HepG2 (cell line): ENCODE data around the gene EGFR. TPM values are rescaled to one million over a fixed set of nuclear protein-coding genes. Genes with fewer than 3 reads are reported as not detected.

Source experiments
- ATAC-seq: fragments of 200-7000 bp; cut with Tn5 transposase; 3 replicates; pipeline ENCODE4 v1.9.1; 2020; ENCODE audit warnings: mild to moderate bottlenecking, moderate library complexity
- BruUV-seq: library from RNA; stranded (reverse); fragments of 400-500 nt; replicated peaks from 2 replicates; lab custom pipeline; 2021; lab: Mats Ljungman, UMichigan
- CTCF ChIA-PET: fragments of 300-600 bp; formaldehyde crosslinking; extraction: SDS; loops from one replicate; lab custom pipeline; 2021; ENCODE audit warnings: low total read pairs, inconsistent platforms, low intra/inter-chr PET ratio; lab: Yijun Ruan, JAX
- POLR2A ChIA-PET: fragments of 350-600 bp; sonication (Branson Sonifier 250); formaldehyde crosslinking; loops from one replicate; lab custom pipeline; 2020; ENCODE audit warnings: antibody characterized with exemption, inconsistent platforms; lab: Yijun Ruan, JAX
- DNase-seq: peaks from one replicate; pipeline ENCODE4 v3.0.0-alpha.2; 2015; ENCODE audit warnings: low spot score
- FAIRE-seq: peaks from 3 replicates; lab custom pipeline; 2011; peaks lifted over from hg19 to GRCh38; lab: Jason Lieb, UNC
- H2AFZ ChIP-seq: one replicate; pipeline ENCODE4 v1.6.1; 2011; ENCODE audit warnings: low read length, inconsistent platforms
- H3K27ac ChIP-seq: fragments of 300-600 bp; 3 replicates; pipeline ENCODE4 v1.8.0; 2011; ENCODE audit warnings: mixed run types, mild to moderate bottlenecking, mixed read lengths, low read length, inconsistent platforms; ENCODE audit not compliant: insufficient read depth; ENCODE audit errors: extremely low read length
- H3K27me3 ChIP-seq, 2 experiments: fragments of 200-600 bp in 1 of 2; 2 replicates in 1 of 2; 3 replicates in 1 of 2; pipeline versions ENCODE4 v1.6.0 to v1.8.0; 2011; ENCODE audit warnings: low read length in 2 of 2, mild to moderate bottlenecking in 2 of 2, moderate library complexity in 2 of 2, inconsistent platforms in 1 of 2; ENCODE audit not compliant: insufficient read depth in 2 of 2, control insufficient read depth in 1 of 2
- H3K36me3 ChIP-seq, 2 experiments: fragments of 200-600 bp in 1 of 2; replicated peaks in 1 of 2; 2 replicates in 1 of 2; 3 replicates in 1 of 2; pipeline versions ENCODE4 v1.5.1 to v1.8.0; 2011; ENCODE audit warnings: low read length in 2 of 2, inconsistent platforms in 1 of 2; ENCODE audit not compliant: insufficient read depth in 2 of 2, control insufficient read depth in 1 of 2
- H3K4me1 ChIP-seq: 2 replicates; pipeline ENCODE4 v1.5.1; 2012; ENCODE audit warnings: low read length, inconsistent platforms; ENCODE audit not compliant: insufficient read depth
- H3K4me2 ChIP-seq: 2 replicates; pipeline ENCODE4 v1.6.0; 2011; ENCODE audit warnings: low read depth, low read length, inconsistent platforms
- H3K4me3 ChIP-seq, 3 experiments: fragments of 200-600 bp in 1 of 3; sonication (generic), shearing (Covaris generic) in 1 of 3; replicated peaks in 1 of 3; 2 replicates each; pipeline ENCODE4 v1.5.1; 2011 to 2016; ENCODE audit warnings: low read length in 3 of 3, inconsistent platforms in 2 of 3, low read depth in 2 of 3, mild to moderate bottlenecking in 2 of 3, control low read depth in 1 of 3, mixed read lengths in 1 of 3; ENCODE audit not compliant: insufficient read depth in 1 of 3
- H3K79me2 ChIP-seq: one replicate; pipeline ENCODE4 v1.6.1; 2011; ENCODE audit warnings: low read length, inconsistent platforms; ENCODE audit not compliant: insufficient read depth
- H3K9ac ChIP-seq: 2 replicates; pipeline ENCODE4 v1.6.0; 2011; ENCODE audit warnings: mild to moderate bottlenecking, low read depth, low read length, inconsistent platforms; ENCODE audit not compliant: insufficient read depth
- H3K9me3 ChIP-seq: 2 replicates; pipeline ENCODE4 v1.5.1; 2012; ENCODE audit warnings: mild to moderate bottlenecking, low read length
- H4K20me1 ChIP-seq: 2 replicates; pipeline ENCODE4 v1.6.0; 2011; ENCODE audit warnings: inconsistent platforms, mild to moderate bottlenecking, low read length, moderate library complexity; ENCODE audit not compliant: insufficient read depth
- ATM ChIP-seq: fragments of 450-650 bp; IDR thresholded peaks from 2 replicates; pipeline ENCODE4 v1.7.1; 2017; ENCODE audit warnings: mild to moderate bottlenecking, borderline replicate concordance
- HOXA9 ChIP-seq: sonication (generic); formaldehyde crosslinking; IDR thresholded peaks from 2 replicates; pipeline ENCODE4 v1.8.1; 2022; ENCODE audit warnings: missing genetic modification reagents, mild to moderate bottlenecking, moderate library complexity, borderline replicate concordance
- KDM6A ChIP-seq: IDR thresholded peaks from 2 replicates; pipeline ENCODE4 v1.6.1; 2016; ENCODE audit warnings: low read depth
- TCF7 ChIP-seq: sonication (generic); IDR thresholded peaks from 2 replicates; pipeline ENCODE4 v1.6.1; 2016; ENCODE audit warnings: antibody characterized with exemption, low read depth
- ZFP36 ChIP-seq: fragments of 150-350 bp; IDR thresholded peaks from 2 replicates; pipeline ENCODE4 v1.6.1; 2018; ENCODE audit warnings: borderline replicate concordance, low read length, low read depth; ENCODE audit not compliant: partially characterized antibody
- ZNF382 ChIP-seq: sonication (generic); formaldehyde crosslinking; IDR thresholded peaks from 2 replicates; pipeline ENCODE4 v1.5.0; 2020; ENCODE audit warnings: missing genetic modification reagents, mild to moderate bottlenecking, borderline replicate concordance
- ZNF432 ChIP-seq: sonication (generic); formaldehyde crosslinking; IDR thresholded peaks from 2 replicates; pipeline ENCODE4 v1.5.0; 2020; ENCODE audit warnings: missing genetic modification reagents, mild to moderate bottlenecking, borderline replicate concordance
- ZNF556 ChIP-seq: sonication (generic); formaldehyde crosslinking; IDR thresholded peaks from 2 replicates; pipeline ENCODE4 v1.4.0; 2020; ENCODE audit warnings: mild to moderate bottlenecking, missing genetic modification reagents, borderline replicate concordance
- ZNF567 ChIP-seq: sonication (generic); formaldehyde crosslinking; IDR thresholded peaks from 2 replicates; pipeline ENCODE4 v1.8.1; 2023; ENCODE audit warnings: mild to moderate bottlenecking, missing genetic modification reagents, borderline replicate concordance
- ZNF629 ChIP-seq: sonication (generic); formaldehyde crosslinking; conservative IDR thresholded peaks from 2 replicates; pipeline ENCODE4 v1.5.0; 2020; ENCODE audit warnings: missing genetic modification reagents
- WGBS: methylation state at CpG from one replicate; pipeline ENCODE4 v1.1.6; 2017; ENCODE audit warnings: low lambda C conversion rate; 5-methylcytosine and 5-hydroxymethylcytosine counted together
- in situ Hi-C: cut with HindIII; loops from 2 replicates; pipeline ENCODE4 v1.10.0; 2017; ENCODE audit warnings: low pct_unique_long_range_greater_than_20kb; ENCODE audit not compliant: extremely low pct_ligation_motif_present
- intact Hi-C: fragments of 100-400 bp; cut with micrococcal nuclease; formaldehyde crosslinking; loops from one replicate; pipeline ENCODE4 v1.10.0; 2022; ENCODE audit not compliant: unreplicated experiment
- polyA plus RNA-seq, 8 experiments: library from polyadenylated mRNA; depleted of rRNA in 3 of 8; stranded (reverse) in 7 of 8; unstranded in 1 of 8; fragments of >200 nt; fragmentation: Illumina TruSeq in 4 of 8; extraction: Trizol in 4 of 8; gene quantifications; 2 replicates each; pipeline versions ENCODE4 v1.2.1 to v1.2.3, GENCODE V29; 2011 to 2016; ENCODE audit warnings: low read depth in 4 of 8, missing spikeins in 1 of 8, mixed read lengths in 1 of 8; ENCODE audit not compliant: insufficient read depth in 1 of 8
- total RNA-seq, 5 experiments: library from RNA; depleted of rRNA; stranded (reverse); fragments of >200 nt; fragmentation: Illumina TruSeq; extraction: Trizol; gene quantifications; 2 replicates each; pipeline ENCODE4 v1.2.3, GENCODE V29; 2016; ENCODE audit warnings: low read depth in 1 of 5
- TF ChIP-seq, protein P1 (sequence below): fragments of 450-650 bp; IDR thresholded peaks from 2 replicates; pipeline ENCODE4 v1.6.1; 2017; ENCODE audit warnings: mild to moderate bottlenecking
- TF ChIP-seq, protein P2 (sequence below): sonication (generic); formaldehyde crosslinking; IDR thresholded peaks from 2 replicates; pipeline ENCODE4 v1.8.1; 2023; ENCODE audit warnings: missing genetic modification reagents, mild to moderate bottlenecking, borderline replicate concordance
- TF ChIP-seq, protein P3 (sequence below): sonication (generic); formaldehyde crosslinking; IDR thresholded peaks from 2 replicates; pipeline ENCODE4 v1.5.0; 2020; ENCODE audit warnings: mild to moderate bottlenecking, missing genetic modification reagents, borderline replicate concordance
- TF ChIP-seq, protein P4 (sequence below): sonication (generic); formaldehyde crosslinking; IDR thresholded peaks from 2 replicates; pipeline ENCODE4 v1.5.0; 2020; ENCODE audit warnings: missing genetic modification reagents

The EGFR gene
- total and polyA plus RNA-seq, 2 of the 13 experiments (the other 11 are each of a cell fraction or from before 2014, with no cell fraction given) = 7.0 to 10.0 TPM

DNA sequence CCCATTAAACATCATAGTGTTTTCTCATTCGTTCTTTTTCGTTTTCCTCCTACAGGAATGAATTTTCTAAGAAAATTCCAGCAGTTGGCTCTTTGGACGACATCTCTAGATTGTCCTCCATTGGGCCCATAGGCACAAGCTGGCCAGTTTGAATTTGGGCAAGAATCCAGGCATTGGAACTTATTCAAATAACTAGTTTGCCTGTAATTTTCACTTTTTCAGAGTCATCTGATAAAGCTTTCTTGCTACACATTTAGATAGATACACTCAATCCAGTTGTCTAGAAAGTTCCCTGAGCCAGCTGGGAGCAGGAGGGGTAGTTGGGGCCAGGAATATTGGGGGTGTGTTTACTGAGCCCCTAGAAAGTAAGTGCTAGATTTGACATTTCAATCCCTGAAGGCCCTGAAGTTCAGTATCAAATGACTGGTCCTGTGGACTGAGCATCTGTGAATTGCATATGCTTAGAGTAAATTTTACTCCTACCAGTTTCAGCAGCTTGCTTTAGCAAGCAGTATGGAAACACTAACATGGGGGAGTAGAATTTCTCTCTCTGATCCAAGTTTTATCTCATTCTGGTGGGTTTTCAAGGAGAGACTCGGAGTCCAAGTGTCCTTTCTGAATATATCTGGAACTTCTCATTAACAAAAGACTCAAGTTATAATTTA lies 5.2 kb downstream of the EGFR start (continued):
- TF ChIP-seq, protein P1, sequence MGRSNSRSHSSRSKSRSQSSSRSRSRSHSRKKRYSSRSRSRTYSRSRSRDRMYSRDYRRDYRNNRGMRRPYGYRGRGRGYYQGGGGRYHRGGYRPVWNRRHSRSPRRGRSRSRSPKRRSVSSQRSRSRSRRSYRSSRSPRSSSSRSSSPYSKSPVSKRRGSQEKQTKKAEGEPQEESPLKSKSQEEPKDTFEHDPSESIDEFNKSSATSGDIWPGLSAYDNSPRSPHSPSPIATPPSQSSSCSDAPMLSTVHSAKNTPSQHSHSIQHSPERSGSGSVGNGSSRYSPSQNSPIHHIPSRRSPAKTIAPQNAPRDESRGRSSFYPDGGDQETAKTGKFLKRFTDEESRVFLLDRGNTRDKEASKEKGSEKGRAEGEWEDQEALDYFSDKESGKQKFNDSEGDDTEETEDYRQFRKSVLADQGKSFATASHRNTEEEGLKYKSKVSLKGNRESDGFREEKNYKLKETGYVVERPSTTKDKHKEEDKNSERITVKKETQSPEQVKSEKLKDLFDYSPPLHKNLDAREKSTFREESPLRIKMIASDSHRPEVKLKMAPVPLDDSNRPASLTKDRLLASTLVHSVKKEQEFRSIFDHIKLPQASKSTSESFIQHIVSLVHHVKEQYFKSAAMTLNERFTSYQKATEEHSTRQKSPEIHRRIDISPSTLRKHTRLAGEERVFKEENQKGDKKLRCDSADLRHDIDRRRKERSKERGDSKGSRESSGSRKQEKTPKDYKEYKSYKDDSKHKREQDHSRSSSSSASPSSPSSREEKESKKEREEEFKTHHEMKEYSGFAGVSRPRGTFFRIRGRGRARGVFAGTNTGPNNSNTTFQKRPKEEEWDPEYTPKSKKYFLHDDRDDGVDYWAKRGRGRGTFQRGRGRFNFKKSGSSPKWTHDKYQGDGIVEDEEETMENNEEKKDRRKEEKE = no peak
- TF ChIP-seq ZNF556 (CRISPR knock-in tag) (no peak), ZFP36 (no peak), ZNF629 (CRISPR knock-in tag) (no peak)
- TF ChIP-seq, protein P2, sequence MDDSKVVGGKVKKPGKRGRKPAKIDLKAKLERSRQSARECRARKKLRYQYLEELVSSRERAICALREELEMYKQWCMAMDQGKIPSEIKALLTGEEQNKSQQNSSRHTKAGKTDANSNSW (CRISPR knock-in tag) = no peak
- TF ChIP-seq, all 625 proteins: peak for 0

DNA sequence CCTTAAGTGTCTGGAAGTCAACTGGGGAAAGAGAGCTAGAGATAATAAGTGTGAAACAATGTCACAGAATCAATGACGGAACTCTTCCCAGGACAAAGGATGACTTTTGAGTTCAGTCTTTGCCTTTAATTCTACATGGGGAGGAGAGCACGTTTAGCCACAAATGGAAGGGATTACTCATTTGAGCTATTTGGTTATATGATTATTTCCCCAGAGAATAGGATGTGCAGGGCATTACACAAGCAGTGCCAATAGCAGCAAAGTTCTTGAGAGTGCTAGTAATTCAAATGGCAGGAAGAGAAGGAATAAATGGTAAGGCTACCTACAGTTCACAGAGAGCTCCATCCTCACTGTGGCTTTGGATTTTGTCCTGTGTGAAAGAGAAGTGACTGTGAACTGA lies 6.0 kb downstream of the EGFR start:
- H3K36me3 ChIP-seq = no peaks in the 10 kb centered on the region
- DNase-seq (no peak), ATAC-seq (no peak), FAIRE-seq (no peak)
- no peak overlapping the region for H3K4me3 ChIP-seq
- no peak overlapping the region for H2AFZ ChIP-seq
- BruUV-seq = no TSS peak
- peaks cover 4% of the 10 kb centered on the region for H3K79me2 ChIP-seq
- no peak overlapping the region for H3K9ac ChIP-seq
- ChIA-PET POLR2A (no interaction called here), CTCF (no interaction called here)
- in situ Hi-C loops (no loop called here), intact Hi-C loops (no loop called here)
- H3K9me3 ChIP-seq = no peaks in the 10 kb centered on the region
- H3K27ac ChIP-seq = no peak overlapping the region
- no peak overlapping the region for H3K4me2 ChIP-seq
- no peaks in the 10 kb centered on the region; a peak in 2 of 5 replicates for H3K27me3 ChIP-seq
- no peaks in the 10 kb centered on the region for H4K20me1 ChIP-seq
- peaks cover 38% of the 10 kb centered on the region for H3K4me1 ChIP-seq
- 94% methylated on average over 2 of the region's 2 CpGs for WGBS
- TF ChIP-seq, protein P3, sequence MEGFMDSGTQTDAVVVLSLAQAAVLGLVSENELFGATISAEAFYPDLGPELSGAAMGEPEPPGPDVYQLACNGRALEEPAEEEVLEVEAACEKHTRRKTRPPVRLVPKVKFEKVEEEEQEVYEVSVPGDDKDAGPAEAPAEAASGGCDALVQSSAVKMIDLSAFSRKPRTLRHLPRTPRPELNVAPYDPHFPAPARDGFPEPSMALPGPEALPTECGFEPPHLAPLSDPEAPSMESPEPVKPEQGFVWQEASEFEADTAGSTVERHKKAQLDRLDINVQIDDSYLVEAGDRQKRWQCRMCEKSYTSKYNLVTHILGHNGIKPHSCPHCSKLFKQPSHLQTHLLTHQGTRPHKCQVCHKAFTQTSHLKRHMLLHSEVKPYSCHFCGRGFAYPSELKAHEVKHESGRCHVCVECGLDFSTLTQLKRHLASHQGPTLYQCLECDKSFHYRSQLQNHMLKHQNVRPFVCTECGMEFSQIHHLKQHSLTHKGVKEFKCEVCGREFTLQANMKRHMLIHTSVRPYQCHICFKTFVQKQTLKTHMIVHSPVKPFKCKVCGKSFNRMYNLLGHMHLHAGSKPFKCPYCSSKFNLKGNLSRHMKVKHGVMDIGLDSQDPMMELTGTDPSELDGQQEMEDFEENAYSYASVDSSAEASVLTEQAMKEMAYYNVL (CRISPR knock-in tag) = no peak
- no peak for TF ChIP-seq ZNF432 (CRISPR knock-in tag)
- TF ChIP-seq KDM6A (CRISPR knock-in tag) = no peak
- no peak for TF ChIP-seq ZNF382 (CRISPR knock-in tag)
- TF ChIP-seq ZNF567 (CRISPR knock-in tag) = no peak
- no peak for TF ChIP-seq ATM
- TF ChIP-seq HOXA9 = no peak
- TF ChIP-seq, protein P4, sequence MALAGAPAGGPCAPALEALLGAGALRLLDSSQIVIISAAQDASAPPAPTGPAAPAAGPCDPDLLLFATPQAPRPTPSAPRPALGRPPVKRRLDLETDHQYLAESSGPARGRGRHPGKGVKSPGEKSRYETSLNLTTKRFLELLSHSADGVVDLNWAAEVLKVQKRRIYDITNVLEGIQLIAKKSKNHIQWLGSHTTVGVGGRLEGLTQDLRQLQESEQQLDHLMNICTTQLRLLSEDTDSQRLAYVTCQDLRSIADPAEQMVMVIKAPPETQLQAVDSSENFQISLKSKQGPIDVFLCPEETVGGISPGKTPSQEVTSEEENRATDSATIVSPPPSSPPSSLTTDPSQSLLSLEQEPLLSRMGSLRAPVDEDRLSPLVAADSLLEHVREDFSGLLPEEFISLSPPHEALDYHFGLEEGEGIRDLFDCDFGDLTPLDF (CRISPR knock-in tag) = no peak
- no peak for TF ChIP-seq TCF7
